ENCODE data around the gene PRPF40B. TPM values are rescaled to one million over a fixed set of nuclear protein-coding genes. Genes with fewer than 3 reads are reported as not detected.

Gene PRPF40B
- total RNA-seq, 1 donor from 2014 or later: 19.9 TPM

DNA sequence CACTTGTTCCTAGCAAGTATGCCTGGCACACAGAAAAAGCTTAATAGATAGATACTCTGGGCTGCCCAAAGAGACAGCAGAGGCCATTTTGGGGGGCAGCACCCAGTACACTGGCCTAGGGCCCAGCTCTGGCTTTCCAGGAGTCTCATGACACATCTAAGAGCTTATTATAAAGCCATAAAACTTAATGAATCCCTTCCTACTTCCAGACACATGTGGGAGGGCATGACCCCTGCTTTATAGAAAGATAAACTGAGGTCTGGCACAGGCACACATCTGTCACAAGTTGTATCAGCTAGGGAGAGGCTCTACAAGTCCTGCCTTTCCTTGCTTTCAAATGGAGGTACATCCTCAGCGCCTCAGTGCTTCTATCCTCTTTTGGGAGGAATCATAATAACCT is 56.7 kb downstream of the PRPF40B start:
- Histone ChIP-seq H3K4me1 (peaks cover 11% of the 10 kb centered on the region), H3K27me3 (no peaks in the 10 kb centered on the region), H3K4me3 (no peak overlapping the region), H3K27ac (no peak overlapping the region), H3K9me3 (no peaks in the 10 kb centered on the region), H3K36me3 (no peaks in the 10 kb centered on the region)
- TF ChIP-seq, protein P1, sequence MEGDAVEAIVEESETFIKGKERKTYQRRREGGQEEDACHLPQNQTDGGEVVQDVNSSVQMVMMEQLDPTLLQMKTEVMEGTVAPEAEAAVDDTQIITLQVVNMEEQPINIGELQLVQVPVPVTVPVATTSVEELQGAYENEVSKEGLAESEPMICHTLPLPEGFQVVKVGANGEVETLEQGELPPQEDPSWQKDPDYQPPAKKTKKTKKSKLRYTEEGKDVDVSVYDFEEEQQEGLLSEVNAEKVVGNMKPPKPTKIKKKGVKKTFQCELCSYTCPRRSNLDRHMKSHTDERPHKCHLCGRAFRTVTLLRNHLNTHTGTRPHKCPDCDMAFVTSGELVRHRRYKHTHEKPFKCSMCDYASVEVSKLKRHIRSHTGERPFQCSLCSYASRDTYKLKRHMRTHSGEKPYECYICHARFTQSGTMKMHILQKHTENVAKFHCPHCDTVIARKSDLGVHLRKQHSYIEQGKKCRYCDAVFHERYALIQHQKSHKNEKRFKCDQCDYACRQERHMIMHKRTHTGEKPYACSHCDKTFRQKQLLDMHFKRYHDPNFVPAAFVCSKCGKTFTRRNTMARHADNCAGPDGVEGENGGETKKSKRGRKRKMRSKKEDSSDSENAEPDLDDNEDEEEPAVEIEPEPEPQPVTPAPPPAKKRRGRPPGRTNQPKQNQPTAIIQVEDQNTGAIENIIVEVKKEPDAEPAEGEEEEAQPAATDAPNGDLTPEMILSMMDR (IDR thresholded peaks at IDR 0.05): no peak
- no peak for DNase-seq
- intact Hi-C loops (cut with DNase I): no loop called here
- ATAC-seq: no peak

DNA sequence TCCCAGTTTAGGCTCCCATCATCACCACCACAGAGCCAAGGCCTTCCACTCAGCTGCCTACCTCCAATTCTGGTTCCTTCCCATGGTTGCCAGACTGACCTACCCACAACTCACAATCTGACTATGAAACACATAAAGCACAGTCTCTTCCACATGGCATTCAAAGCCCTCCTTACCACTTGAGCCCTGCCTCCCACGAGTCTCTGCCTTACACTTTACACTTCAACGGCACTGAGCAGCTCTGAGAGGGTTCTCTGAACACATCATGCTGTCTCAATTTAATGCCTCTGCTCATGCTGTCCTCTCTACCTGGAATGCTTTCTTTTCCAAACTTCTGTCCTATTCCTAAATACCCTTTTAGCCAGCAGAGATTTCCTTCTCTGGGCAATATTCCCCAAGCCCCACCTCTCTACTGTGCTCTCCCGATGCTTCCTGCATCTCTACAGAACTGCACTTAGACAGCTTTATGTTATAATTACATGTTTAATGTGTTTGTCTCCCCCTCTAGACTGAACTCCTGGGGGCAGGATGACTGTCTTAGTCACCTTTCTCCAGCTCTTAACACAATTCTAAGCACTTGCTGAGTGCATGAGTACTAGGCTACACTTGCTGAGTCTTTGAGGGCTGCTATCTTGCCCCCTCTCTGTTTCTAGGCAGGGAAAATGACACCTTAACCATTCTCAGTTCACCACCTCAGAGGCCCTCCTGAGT is 60.4 kb downstream of the PRPF40B start:
- intact Hi-C loops (cut with DNase I): no loop called here
- H3K27ac ChIP-seq: no peak overlapping the region
- TF ChIP-seq, protein P1 (IDR thresholded peaks at IDR 0.05): no peak
- no peak for ATAC-seq
- peaks cover 6% of the 10 kb centered on the region for H3K4me1 ChIP-seq
- no peaks in the 10 kb centered on the region for H3K9me3 ChIP-seq
- no peaks in the 10 kb centered on the region for H3K36me3 ChIP-seq
- DNase-seq: no peak
- no peak overlapping the region for H3K4me3 ChIP-seq
- H3K27me3 ChIP-seq: no peaks in the 10 kb centered on the region

DNA sequence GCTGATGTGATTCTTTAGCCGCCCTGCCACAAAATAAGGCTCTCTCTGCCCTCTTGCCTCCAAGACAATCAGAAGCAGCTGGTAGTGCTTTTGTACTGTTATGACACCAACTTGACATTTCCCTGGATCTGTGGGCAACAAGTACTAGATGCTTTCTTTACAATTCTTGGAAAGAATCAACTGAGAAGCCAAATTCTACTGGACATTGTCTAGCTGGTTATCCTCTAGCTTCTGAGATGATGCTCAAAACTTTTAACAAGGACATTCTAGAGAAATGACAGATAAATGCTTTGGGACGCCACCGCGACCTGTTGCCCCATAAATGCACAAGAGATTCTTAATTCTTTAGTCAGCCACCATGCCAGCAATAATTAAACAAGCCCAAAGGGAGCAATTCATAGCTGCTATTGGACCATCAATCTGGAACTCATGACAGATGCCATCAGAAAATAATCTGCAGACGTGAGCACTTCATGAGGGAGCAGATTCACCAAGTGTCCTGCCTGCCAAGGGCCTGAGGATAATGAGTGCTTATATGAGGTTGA is 61.0 kb downstream of the PRPF40B start:
- DNase-seq: no peak
- H3K4me1 ChIP-seq: peaks cover 12% of the 10 kb centered on the region
- no peaks in the 10 kb centered on the region for H3K36me3 ChIP-seq
- TF ChIP-seq, protein P1 (IDR thresholded peaks at IDR 0.05): no peak
- intact Hi-C loops (cut with DNase I): no loop called here
- H3K27ac ChIP-seq: no peak overlapping the region
- no peaks in the 10 kb centered on the region for H3K9me3 ChIP-seq
- ATAC-seq: no peak
- H3K27me3 ChIP-seq: no peaks in the 10 kb centered on the region
- no peak overlapping the region for H3K4me3 ChIP-seq

DNA sequence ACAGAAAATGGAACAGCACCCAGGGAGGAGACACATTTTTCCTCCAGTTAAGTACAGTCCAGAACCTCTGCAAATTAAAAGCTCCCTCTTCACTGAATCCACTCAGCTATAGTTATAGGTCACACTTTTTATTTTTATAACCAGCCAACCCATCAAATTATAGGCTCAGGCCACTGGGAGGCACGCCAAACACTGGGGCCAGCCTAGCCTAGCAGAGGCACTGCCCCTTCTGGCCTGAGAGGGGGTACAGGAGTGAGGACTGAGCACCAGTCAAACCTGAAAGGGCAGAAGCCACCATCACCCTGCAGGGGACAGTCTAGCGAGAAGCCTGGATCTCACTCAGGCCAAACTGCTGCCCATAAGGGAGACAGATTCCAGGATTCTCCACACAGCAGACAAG is 64.6 kb downstream of the PRPF40B start:
- Histone ChIP-seq H3K27ac (no peak overlapping the region), H3K27me3 (no peaks in the 10 kb centered on the region), H3K36me3 (no peaks in the 10 kb centered on the region), H3K9me3 (no peaks in the 10 kb centered on the region), H3K4me3 (no peak overlapping the region), H3K4me1 (peaks cover 27% of the 10 kb centered on the region)
- TF ChIP-seq, protein P1 (IDR thresholded peaks at IDR 0.05): no peak
- intact Hi-C loops (cut with DNase I): no loop called here
- DNase-seq (no peak), ATAC-seq (no peak)

DNA sequence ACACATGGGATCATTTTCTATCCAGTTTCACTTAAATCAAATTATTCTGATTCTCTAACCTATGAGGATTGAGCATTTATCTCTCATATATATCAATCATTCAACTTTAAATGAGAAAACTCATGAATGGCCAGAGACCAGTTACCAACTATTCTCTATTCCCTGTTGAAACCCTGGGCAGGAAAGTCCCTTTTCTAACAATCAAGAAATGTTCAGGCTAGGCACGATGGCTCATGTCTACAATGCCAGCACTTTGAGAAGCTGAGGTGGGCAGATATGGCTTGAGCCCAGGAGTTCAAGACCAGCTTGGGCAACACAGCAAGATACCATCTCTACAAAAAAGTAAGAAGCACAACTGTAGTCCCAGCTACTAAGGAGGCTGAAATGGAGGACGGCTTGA is 65.9 kb downstream of the PRPF40B start:
- Histone ChIP-seq H3K27ac (no peak overlapping the region), H3K27me3 (no peaks in the 10 kb centered on the region), H3K36me3 (no peaks in the 10 kb centered on the region), H3K4me1 (peaks cover 27% of the 10 kb centered on the region), H3K4me3 (no peak overlapping the region), H3K9me3 (no peaks in the 10 kb centered on the region)
- intact Hi-C loops (cut with DNase I): no loop called here
- DNase-seq: no peak
- TF ChIP-seq, protein P1 (IDR thresholded peaks at IDR 0.05): no peak
- no peak for ATAC-seq
